ENCODE results near the gene RGL4.
"Not testable (repeated sequence)": the region's sequence is repeated elsewhere in the genome, so short reads cannot be mapped to it uniquely, and the experiment has no call there.

RGL4 gene

GRCh38 chr22:23690713-23691112 lies at the start of gene RGL4:
TSS of gene RGL4 (plus strand) at chr22:23691013. CDS start at chr22:23692031, 1,018 bp downstream.
- no peak for DNase-seq (ENCODE audit: low spot score)

DNA sequence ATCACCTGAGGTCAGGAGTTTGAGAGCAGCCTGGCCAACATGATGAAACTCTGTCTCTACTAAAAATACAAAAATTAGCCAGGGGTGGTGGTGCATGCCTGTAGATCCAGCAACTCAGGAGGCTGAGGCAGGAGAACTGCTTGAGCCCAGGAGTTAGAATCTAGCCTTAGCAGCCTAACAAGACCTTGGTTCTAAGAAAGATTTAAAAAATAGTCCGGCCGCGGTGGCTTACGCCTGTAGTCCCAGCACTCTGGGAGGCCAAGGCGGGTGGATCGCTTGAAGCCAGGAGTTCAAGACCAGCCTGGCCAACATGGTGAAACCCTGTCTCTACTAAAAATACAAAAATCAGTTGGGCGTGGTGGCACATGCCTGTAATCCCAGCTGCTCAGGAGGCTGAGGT lies 44.3 kb upstream of the RGL4 start:
- not testable (repeated sequence) for DNase-seq (ENCODE audit: low spot score)

GRCh38 chr22:23649071-23649501 lies 41.7 kb upstream of the RGL4 start:
- no peak for DNase-seq (ENCODE audit: low spot score)

DNA sequence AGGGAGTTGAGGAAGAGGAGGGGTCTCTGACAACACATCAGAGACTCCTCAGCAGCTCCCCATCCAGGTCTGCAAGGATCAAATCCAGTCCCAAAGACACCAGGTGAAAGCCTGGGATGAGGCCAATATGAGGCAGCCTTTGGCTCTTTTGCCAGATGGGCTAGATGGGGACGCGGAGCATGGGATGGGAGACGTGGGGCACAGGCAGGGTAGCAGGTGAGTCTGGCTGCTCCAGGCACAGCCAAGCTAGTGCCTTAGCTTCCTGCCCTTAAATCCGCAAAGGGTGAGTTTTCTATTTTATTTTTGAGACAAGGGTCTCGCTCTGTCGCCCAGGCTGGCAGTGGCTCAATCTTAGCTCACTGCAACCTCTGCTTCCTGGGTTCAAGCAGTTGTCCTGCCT lies 39.1 kb upstream of the RGL4 start:
- DNase-seq (ENCODE audit: low spot score) = no peak

DNA sequence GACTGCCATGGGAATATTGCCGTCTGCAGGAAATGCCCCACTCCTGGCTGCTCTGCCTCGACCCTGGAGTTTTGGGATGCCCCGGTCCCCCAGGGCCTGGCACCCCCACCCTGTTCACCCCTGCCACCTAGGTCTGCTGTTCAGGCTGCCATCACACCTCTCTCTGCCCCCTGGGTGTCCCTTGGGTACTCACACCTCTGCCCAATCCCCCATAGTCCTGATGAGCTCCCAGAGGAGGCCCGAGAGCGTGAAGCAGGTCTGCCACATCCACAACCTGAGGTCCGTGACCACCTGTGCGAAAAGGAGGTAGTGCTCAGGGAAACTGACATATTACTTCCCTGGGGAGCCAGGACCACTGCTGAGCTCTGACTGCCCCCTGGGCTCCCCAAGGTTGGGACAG lies 38.5 kb upstream of the RGL4 start:
- no peak for DNase-seq (ENCODE audit: low spot score)

DNA sequence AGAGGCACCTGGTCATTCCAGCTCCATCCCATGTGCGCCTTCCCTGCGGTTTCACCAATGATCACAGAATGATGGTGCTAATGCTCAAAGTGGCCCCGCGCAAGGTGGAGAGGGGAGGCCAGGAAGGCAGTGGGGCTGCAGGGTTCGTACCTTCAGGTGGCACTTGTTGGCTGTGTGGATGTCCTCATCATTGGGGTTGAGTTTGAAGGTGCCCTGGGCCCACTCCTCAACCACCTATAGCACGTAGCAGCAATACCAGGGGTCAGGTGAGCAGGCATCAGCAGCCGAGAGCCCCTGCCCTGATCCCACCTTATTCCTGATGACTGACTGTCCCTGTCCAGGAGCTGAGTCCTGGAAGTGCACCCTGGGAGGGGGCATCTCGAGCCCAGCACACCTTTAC lies 38.1 kb upstream of the RGL4 start:
- no peak for DNase-seq (ENCODE audit: low spot score)

DNA sequence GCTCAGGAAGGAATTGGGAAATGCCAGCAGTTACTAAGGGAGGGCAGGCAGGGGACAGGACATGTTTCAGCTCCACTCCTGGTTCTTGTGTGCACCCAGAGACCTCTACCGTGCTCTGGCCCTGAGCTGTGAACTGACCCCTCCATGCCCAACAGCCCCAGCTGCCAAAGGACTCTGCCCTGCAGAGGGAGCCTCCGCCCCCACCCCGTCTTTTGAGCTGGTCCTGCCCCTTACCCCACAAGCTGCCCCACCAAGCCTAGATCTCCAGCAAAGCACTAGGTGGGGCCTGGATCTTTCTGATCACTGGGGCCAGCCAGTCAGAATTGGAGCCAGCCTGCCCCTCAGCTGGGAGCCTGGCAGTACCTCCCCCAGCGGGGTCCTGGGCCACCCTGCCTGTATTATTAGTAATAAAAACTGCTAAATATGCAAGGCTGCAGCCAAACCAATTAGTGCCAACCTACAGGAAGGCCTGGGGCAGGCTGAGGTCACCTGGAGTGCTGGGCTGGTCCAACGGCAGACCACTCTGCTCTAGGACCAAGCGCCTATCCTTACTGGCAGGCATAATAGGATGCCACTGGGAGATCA lies 34.8 kb upstream of the RGL4 start:
- no peak for DNase-seq (ENCODE audit: low spot score)

- no peak for DNase-seq (ENCODE audit: low spot score)
These were observed 33.1 kb upstream of the RGL4 start for GRCh38 chr22:23657727-23658126.

- not testable (repeated sequence) for DNase-seq (ENCODE audit: low spot score)
These were observed 30.4 kb upstream of the RGL4 start for GRCh38 chr22:23660381-23660780.

GRCh38 chr22:23670378-23671295 lies 20.2 kb upstream of the RGL4 start:
- no peak for DNase-seq (ENCODE audit: low spot score)

- DNase-seq (ENCODE audit: low spot score) = not testable (repeated sequence)
These were observed 19.4 kb upstream of the RGL4 start for GRCh38 chr22:23671387-23671786.

- not testable (repeated sequence) for DNase-seq (ENCODE audit: low spot score)
These were observed 18.3 kb upstream of the RGL4 start for GRCh38 chr22:23672307-23673049.

DNA sequence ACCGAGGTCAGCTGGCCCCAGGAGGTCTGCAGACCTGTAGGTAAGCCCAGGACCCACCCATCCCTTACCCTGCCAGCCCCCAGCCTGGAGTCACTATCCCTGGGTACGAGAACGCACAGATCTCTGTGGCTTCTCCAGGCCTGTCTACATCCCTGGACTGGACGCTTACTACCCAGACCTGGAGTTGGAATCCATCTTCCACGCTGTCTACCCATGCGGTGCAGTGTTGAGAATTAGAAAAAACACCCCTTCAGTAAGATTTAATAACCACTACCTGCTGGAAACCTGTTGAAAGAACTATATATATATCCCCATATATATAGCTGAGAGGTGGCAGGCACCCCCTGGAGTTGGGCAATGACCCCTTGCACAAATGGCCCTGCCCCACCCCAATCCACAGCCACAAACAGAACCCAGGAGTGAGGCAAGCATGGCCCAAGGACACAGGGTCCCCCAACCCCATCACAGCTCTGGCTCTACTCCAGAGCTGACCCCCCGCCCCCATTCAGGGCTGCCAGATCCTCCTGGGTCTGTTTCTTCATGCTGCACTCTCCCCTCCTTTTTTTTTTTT lies 17.7 kb upstream of the RGL4 start:
- DNase-seq (ENCODE audit: low spot score) = no peak

DNA sequence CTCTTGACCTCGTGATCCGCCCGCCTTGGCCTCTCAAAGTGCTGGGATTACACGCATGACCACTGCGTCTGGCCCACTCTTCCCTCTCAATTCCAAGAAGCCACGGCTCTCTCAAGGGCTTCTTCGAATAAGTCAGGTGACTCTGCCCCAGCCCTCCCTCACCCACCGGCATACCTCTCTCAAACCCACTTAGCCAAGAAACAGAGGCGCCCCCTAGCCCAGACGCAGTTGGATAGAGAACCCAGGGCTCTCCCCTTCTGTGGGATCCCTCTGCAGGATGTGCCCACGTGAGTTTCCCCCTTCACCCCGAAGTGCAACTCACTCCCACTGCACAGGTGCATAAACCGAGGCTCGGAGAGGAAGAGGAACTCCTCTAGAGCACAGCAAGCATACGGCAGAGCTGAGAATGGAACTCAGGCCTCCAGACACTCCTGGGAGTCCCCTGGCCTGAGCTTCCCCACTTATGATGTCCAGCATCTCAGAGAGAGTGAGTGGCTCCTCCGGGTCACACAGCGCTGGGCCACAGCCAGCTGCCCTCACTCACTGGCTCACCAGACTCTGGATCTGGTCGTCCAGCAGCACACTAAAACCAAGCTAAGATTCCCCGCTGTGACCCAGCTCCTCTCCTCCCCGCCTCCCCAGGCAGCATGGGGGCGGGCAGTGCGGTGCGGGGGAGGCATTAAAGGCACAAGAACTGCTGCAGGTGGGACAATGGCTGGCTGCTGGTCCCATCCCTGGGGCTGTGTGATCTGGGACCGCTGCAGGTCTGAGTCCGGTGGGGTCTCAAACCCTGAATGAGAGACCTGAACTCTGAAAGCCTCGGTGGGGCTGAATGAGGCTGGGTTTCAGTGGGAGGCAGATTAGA lies 16.8 kb upstream of the RGL4 start:
- no peak for DNase-seq (ENCODE audit: low spot score)

GRCh38 chr22:23674886-23675501 lies 15.8 kb upstream of the RGL4 start:
- not testable (repeated sequence) for DNase-seq (ENCODE audit: low spot score)

- no peak for DNase-seq (ENCODE audit: low spot score)
These were observed 15.1 kb upstream of the RGL4 start for GRCh38 chr22:23675502-23676415.

DNA sequence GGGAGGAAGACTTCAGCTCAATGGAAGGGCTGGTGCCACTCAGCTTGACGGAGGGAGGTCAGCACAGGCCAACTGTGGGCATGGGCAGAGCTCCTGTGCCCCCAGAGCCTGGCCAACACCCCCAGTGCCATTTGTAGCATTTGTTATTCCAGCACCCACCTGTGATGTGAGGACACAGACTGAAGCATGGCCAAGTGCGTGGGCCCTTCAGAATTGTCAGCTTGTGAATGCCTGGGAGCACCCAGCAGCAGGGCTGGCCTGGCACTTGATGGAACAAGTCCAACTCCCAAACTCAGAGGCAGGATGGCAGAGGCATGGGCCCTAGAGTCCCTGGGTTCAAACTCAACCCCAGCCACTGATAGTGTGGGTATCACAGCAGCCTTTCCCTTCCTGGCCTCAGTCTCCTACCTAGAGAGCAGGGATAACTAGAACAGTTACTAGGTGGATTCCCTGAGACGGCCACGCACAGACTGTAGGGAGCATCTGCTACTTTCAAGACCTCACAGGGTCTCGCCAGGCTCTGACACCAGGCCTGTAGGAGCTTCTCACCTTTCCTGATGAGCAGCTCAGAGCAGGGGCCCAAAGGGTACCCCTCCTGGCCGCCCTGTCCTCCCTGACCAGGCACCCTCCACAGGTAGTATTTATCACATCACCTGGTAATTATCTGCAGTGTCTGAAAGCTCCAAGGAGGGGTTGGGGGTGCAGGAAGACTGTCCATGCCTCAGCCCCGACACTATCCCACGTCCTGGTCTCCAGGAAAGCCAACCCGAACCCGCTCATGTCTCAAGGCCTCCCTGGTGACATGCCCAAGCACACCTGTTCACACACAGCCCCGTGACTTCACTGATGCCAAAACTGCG lies 13.7 kb upstream of the RGL4 start:
- not testable (repeated sequence) for DNase-seq (ENCODE audit: low spot score)

- DNase-seq (ENCODE audit: low spot score) = no peak
These were observed 13.2 kb upstream of the RGL4 start for GRCh38 chr22:23677701-23677995.

DNA sequence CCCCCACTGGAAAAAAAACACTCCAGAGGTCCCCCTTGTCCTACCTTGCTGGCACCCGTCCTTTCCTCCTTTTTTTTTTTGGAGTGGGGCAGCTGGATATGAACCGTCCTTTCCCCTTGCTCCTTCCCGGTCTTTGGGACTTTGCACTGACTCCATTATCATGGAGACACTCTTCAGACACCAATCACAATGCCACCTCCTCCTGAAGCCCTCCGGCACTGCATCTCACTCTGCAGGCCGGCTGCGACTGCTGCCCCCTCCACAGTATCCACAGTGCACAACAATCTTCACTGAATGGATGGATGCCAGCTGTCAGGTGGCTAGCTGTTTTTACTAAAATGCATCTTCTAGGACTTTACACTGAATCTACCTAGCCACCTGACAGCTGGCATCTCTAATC lies 12.7 kb upstream of the RGL4 start:
- DNase-seq (ENCODE audit: low spot score) = no peak

Data from globus pallidus (tissue), 1 donor.